Stimulated activated CD8-positive, alpha-beta memory T cell treated with anti-CD3 and anti-CD28 coated beads, Interleukin-7, amount 100 ng/mL, for 4 hours (primary cell): Measurements from ENCODE around the gene ITGA3.
"Not testable (repeated sequence)": the region's sequence is repeated elsewhere in the genome, so short reads cannot be mapped to it uniquely, and the experiment has no call there.

ENCODE experiments used
- DNase-seq, 2 donors: peaks; one replicate each; pipeline ENCODE4 v3.0.0-alpha.2; 2020; ENCODE audit warnings: low read depth in 2 of 2

Gene ITGA3

DNA sequence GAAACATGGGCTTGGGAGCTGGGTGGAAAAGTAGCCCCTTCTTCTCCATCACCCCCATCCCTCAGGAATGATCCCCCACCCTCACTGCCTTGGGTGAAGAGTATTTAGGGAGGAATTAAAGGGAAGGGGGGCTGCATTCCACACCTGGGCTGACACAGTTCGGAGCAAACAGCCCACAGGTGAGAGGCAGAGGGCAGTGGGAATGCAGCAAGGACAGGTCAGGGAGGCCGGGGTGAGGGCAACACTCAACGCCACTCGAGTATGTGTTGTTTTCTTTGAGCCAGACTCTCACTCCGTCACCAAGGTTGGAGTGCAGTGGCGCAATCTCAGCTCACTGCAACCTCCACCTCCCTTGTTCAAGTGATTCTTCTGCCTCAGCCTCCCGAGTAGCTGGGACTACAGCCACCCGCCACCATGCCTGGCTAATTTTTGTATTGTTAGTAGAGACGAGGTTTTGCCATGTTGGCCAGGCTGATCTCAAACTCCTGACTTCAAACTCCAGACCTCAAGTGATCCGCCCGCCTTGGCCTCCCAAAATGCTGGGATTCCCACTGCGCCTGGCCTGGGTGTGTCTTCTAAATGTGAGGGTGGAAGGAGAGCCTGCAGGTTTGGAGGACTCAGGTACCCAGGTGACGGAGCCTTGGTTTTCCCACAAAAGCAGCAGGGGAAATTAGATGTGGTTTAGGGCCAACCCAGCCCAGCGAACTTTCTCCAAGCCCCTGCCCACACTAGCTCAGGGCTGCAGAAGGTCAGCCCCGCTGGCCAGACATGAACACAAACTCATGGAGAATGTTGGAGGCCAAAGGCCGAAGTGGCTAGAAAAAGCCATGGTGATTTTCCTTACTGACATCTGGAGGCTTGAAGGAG, 21.2 kb upstream of the ITGA3 start:
- no peak for DNase-seq

DNA sequence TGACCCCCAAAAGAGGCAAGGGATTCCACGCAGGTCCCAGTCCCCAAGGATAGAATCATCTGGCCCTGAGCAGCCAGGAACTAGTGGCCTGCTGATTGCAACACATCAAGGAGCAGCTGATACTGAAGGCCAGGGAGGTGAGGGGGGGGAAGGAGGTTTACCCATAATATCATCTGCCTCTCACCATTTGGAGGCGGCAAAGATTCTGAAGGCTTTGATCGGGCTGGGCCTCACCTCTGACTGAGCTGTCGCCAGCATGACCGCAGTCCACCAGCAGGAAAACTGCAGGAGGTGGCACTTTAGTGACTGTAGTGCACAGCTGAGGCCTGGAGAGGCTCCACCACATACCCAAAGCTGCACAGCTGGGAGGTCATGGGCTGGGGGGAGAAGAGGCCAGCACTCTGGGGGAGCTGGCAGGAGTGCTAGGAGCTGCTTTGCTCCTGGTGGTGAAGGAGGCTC, 20.5 kb upstream of the ITGA3 start:
- no peak for DNase-seq

DNA sequence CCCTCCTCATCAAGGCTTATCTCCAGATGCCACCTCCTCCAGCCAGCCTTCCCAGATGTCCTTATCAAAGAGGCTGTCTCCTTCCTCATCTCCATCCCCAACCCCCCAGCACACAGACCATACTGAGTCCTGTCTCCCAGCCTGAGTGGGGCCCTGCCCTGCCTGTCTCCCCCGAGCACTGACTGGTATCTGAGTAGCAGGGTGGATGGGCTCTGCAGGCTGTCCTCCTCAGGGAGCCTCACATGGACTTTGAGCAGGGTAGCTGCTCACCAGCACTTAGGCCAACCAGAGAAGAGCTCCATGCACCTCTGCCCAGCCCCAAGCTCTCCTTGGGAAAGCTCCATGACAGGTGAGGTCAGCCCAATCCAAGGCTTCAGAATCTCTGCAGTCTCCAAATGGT, 20.0 kb upstream of the ITGA3 start:
- DNase-seq: no peak

DNA sequence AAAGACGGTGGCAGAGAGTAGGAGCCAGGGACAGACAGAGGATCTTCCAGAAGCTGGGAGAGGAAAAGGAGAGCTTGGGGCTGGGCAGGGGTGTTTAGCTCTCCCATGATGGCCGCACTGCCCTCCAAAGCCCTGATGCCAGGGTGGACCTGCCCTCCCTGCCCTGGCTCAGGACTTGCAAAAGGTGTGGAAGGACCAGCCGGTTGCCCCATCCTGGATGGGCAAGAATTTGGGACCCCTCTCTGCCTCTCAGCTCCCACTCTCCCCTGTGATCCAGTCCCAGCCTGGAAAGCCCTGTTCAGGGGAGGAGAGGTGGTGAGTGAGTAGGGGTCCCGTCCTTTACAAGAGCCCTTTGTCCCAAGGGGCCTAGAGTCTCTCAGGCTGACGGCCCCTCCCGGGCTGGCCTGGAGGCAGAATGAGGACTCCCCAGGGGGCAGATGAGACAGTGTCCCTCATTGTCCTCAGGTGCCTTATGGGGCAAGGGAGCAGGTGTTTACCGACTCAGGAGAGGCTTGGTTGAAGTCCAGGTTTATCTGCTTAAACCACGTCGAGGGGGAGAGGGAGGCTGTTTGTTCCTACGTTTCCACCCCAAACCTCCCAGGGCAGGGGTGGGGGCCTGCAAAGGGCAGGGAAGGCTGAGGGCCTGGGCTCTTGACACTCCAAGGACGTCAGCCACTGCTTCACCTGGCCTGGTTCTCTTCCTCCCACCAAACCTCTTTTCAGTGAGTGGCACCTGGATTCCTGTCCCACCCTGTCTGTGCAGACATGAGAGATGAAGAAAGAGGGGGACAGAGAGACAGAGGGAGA, 19.3 kb upstream of the ITGA3 start:
- no peak for DNase-seq

DNA sequence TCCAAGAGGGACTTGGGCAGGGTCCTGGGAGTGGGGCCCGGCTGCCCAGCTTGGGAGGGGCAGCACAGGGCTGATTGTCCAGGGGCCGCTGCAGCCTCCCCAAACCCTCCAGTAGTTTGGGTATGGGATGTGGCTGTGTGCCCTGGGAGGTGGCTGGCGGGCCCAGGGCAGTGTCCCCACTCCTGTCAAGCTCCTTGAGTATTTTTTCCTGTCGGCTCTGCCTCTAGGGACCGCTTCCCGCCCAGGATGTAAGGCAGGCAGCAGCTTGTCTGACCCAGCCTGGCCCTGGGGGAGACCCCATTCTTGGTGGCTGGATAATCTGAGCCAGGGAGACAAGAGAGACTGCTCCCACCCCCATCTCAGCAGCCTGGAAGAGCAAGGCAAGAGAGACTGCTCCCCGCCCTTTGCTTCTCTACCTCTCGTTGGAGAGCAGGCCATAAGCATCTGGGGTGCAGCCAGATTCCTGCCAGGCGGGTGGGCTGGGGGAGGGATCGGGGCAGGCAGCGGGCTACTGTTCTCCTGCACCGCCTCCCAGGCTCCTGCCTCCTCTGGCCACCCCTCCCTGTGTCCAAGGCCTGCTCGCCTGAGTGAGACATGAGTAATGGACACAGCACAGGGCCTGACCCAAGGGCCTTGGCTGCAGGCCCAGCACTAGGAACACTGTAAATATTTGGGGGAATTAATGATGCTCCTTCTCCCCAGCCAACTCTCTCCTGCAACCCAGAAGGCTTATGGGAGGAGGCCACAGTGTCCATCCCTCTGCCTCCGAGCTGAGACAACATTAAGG, 18.4 kb upstream of the ITGA3 start:
- DNase-seq: no peak

DNA sequence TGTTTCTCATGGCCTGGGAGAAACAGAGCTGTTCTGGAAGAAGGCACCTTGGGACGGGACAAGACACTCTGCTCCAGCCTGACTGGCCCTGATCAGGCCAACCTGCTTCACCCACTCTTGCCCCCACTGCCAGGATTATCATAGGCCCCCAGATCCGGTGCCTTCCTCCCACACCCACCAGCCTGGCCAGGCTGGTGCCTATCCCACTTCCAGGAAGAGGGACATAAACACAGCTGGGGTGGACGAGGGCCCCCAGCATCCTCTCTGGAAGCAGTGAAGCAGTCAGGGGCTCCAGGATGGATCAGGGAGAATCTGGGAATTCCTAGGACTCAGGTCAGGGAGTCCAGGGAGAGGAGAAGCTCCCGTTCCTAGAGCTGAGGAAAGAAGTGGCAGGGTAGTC, 16.9 kb upstream of the ITGA3 start:
- DNase-seq: no peak

DNA sequence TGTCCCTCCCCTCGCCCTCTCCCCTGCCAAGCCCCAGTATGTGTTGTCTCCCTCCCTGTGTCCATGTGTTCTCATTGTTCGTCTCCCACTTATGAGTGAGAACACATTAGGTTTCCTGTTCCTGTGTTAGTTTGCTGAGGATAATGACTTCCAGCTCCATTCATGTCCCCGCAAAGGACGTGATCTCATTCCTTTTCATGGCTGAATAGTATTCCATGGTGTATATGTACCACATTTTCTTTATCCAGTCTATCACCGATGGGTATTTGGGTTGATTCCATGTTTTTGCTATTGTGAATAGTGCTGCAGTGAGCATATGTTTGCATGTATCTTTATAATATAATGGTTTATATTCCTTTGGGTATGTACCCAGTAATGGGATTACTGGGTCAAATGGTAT, 15.4 kb upstream of the ITGA3 start:
- DNase-seq: not testable (repeated sequence)

DNA sequence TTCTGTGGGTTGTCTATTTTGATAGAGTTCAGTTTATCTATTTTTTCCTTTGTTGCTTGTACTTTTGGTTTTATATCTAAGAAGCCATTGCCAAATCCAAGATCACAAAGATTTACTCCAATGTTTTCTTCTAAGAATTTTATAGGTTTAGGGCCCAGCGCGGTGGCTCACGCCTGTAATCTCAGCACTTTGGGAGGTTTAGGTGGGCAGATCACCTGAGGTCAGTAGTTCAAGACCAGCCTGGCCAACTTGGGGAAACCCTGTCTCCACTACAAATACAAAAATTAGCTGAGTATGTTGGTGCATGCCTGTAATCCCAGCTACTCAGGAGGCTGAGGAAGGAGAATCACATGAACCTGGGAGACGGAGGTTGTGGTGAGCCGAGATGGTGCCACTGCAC, 13.7 kb upstream of the ITGA3 start:
- no peak for DNase-seq

DNA sequence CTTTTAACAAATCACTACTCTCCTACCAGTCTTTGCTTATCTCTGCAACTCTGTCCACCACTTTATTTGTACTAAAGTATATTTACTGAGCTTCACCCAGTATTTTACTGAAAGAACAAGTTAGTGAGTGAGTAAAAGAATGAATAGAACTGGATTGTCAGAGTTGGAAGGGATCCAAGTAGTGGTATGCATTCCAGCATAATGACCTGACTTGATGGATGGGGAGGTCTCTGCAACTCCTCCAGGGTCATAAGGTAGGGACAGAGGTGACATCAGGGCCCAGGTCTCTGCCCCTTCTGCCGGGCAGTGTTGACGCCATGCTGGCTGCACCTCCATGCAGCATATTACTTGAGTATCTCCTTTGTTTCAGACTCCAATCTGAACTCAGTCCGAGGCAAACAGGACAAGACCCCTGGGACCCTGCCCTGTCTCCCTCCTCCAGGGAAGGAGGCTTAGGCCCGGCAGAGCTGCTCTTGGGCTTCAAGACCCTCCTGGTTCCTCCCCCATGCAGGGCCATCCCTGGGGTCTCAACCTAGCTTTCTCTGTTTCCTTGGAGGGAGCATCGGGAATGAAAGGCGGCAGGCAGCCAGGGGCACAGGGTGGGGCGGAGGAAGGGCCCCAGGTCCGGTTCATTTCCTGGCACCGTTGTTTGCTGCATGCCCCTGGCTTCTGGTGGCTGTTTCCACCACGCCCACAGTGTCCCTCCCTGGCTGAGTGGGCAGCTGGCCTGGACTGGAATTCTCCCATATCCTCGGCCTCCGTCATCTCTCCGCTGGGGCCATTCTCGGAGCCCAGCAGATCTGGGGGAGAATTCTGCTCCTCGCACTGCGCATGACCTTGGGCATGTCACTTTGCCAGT, 12.4 kb upstream of the ITGA3 start:
- DNase-seq: no peak

DNA sequence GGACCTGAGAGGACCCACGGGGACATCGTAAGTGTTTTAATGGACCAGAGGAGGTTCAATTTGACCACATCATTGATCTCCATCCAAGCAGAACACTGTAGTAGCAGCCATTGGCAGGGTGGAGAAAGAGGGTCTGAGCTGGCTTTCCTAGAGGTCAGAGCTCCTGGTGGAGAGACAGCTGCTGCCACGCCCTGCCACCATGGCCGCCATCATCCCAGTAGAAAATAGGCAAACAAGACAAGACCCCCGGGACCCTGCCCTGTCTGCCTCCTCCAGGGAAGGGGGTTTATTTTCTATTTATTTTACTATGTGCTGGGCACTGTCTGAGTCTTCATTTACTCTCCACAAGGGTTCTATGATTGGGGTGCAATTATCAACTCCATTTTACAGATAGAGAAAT, 11.4 kb upstream of the ITGA3 start:
- DNase-seq: no peak

DNA sequence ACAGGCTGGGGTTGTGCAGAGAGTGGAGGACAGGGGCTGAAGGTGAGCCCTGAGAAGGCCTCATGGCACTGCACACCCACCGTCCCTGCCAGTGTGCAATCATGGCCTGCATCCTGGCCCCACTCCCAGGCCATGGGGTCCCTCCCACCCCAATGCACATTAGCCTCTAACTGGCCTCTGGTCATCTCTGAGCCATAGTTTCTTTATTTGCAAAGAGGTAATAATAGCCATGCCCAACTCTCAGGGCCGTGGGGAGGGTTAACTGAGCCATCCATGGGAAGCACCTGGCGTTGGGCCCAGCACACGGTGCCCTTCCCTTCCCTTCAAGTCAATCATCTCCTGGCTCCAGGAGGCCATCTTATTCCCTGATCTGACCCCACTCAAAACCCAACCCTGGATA, 10.8 kb upstream of the ITGA3 start:
- DNase-seq: no peak

DNA sequence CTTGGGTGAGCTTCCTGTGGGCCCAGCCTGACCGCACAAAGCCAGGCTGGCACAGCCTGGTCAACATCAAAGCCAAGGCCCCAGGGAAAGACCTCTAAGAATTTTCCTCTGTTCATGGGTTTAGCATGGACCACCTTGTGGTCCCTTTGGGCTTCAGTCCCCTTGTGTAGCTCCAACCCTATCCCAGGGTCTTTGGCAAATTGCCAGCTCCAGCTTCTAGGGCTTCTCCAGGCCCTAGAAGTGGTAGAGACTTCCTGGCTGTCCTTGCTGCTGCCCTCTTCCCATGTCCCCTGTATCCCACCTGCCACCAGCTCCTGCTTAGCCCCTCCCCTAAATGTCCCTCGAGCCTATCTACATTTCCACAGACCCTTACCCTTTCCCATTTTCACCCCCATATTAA, 9.7 kb upstream of the ITGA3 start:
- DNase-seq: no peak

DNA sequence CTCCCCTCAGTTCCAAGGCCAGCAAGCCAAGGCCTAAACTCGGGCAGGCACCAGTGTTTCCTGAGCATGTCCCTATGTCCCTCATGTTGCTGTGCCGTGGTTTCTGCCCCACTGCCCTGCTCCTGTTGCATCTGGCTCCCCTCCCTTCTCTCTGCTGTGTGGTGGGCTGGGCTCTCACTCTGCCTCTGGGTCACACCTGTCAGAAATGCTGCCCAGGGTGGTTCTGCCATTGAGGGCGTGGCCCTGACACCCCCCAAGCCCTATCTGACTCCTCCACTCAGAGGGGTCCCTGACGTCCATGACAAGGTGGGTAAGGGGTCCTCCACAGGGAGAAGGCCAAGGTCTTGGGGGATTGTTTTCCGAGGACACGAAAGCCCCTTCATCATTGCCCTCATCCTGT, 9.2 kb upstream of the ITGA3 start:
- DNase-seq: no peak

DNA sequence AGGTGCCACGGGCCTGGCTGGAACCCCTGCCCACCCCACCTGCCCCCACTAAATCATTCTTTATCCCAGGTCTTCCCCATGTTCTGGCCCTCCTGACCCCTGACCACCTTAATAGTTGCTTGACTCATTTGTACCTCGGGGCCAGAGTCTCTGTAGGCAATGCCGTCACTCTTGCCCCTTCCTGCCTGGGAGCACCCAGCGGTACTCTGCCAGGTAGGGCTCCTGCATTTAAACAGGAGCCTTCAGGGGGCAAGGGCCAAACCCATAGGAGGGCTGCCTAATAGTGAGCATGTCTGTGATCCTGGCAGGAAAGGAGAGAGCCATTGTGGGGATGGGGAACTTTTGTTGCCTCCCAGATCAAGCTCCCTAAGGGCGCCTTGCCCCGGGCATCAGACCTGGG, 8.8 kb upstream of the ITGA3 start:
- no peak for DNase-seq

DNA sequence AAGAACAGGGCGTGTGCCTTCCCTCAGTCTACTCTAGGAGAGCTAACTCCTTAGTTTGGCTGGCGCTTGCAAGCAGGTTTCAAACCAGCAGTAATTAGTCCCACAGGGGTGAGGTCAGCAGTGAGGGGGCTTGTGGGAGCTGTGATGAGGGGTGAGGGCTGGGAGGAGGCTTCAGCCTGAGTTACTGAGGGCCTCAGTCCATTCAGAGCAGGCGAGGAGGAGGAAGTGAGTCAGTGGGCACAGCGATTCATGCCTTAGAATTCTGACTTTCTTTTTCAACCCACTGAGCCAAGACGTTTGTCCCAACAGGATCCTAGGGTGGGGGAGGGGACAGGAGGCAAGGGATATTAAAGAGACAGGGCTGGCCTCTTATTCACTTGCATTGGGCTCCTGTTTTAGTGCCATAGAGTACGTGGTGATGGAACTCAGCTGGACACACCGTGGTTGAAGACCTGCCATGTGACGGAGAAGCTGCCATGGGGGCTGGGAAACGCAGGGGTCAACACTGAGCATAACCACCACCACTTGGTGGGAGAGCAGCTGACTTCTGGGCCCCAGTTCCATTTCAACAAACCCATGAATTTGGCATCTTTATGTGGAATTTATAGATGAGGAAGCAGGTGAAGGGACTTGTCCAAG, 8.3 kb upstream of the ITGA3 start:
- no peak for DNase-seq

DNA sequence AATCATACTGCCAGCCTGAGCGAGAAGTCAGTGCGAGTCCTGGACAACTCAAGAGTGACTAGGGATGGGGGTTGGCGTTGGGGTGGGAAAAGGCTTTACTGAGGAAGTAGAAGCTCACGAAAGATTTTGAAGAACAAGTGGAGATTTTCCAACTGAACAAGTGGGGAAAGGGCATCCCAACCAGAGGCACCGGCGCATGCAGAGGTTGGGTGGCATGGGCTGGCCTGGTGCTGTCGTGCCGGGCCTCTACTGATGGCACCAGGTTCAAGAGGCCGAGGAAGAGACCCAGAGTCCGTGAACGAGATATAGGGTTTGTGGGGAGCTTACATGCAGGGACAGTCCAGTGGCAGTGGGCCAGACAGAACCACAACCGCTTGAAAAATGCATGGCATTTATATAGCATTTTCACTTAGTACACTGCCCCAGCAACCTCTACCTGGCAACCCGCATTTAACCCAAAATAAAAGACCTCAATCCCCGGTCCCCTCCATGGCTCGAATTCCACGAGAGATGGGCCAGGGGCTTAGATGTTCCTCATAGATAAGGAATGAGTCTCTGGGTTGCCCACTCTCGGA, 7.7 kb upstream of the ITGA3 start:
- DNase-seq: no peak

DNA sequence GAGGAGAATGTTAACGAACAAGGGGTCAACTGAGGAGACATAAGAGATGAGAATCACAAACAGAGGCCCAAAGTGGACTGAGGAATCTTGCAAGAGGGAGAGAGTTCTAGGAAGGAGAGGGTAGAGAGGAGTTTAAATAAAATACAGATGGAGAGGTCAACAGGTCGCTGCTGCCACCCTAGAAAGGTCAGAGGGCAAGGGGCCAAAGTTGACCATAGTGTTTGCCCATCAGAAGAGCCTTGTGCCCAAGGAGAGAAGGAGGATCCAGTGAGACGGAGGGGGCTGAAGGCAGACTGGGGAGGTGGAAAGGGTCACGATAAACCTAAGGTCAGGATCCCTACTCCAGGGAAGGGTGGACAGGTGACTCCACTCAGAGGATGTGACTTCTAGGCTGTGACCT, 6.9 kb upstream of the ITGA3 start:
- no peak for DNase-seq

DNA sequence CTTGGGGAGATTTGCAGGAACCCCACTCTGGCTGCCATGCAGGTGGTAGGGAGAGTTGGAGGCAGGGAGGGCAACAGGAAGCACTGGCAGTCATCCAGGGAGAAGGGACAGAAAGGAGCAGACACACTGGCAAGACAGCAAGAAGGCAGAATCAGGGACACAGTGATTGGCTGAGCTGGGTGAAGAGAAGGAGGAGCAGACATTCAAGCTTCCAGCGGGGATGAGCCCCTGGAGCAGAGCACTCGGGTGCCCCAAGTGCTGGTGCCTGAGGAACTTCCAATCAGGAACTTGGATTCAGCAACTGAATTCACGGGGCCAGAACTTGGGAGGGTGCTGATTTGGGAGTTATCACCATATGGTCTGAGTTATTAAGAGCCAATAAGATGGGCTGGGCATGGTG, 6.3 kb upstream of the ITGA3 start:
- no peak for DNase-seq

DNA sequence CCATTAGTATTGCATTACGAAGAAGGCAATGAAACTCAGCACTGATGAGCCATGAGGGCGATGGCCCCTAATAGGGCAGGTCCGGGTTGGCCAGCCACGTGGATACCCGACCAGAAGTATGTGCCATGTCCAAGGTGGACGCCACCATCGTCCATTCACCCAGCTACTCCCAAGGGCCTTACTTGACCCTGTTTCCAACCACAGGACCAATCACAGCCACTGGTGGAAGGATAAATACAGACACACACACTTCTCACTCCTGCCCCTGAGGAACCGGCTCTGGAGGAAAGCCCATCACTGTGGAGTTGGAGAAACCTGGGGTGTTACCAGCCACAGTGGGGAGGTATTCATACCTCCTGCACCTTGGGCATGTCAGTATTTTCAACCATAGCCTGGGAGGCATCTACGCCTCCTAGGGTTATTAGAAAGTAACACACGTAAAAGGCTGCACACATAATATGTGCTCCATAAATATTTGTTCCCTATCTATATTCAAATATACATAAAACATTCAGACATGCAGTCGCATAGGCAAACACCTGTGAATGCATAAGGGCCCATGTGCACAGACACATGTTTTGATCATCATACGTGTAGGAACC, 5.4 kb upstream of the ITGA3 start:
- no peak for DNase-seq

DNA sequence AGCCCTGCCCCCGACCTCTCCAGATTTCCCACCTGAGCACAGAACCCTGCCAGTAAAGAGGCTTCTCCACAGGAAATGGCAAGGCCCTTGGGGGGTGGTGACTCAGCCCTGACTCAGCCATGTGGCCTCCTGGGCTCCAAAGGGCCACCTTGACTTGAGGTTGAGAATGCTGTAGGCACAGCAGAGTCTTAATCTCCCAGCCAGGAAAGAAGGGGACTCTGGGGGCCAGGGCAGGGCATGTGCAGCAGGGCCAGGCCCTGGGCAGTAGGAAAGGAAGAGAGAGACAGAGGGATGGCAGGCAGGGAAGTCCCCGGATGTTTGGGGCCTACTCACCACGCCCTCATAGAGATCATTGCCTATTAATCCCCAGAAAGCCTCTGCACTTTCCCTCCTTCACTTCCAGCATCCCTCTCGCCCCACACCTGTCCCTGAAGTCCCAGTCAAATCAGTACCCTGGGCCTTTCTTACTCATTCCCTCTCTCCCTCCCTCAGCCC, 4.8 kb upstream of the ITGA3 start:
- DNase-seq: peak; percentile 56 to 60
